K562 (cell line): ENCODE data around the gene REEP6. TPM values are rescaled to one million over a fixed set of nuclear protein-coding genes. Genes with fewer than 3 reads are reported as not detected.

ENCODE experiments used
- ATAC-seq: fragments of 200-7000 bp; cut with Tn5 transposase; 3 replicates; pipeline ENCODE4 v1.9.1; 2020; ENCODE audit warnings: moderate library complexity
- BruUV-seq: library from RNA; stranded (reverse); fragments of 400-500 nt; replicated peaks from 2 replicates; lab custom pipeline; 2021; lab: Mats Ljungman, UMichigan
- CTCF ChIA-PET: fragments of 300-600 bp; formaldehyde crosslinking; extraction: SDS; loops from one replicate; lab custom pipeline; 2021; ENCODE audit warnings: low intra/inter-chr PET ratio; lab: Yijun Ruan, JAX
- POLR2A ChIA-PET: fragments of 300-600, 350-650 bp; sonication (Branson Sonifier 250); formaldehyde crosslinking; extraction: SDS; loops from one replicate; lab custom pipeline; 2021; ENCODE audit warnings: antibody characterized with exemption, inconsistent platforms; lab: Yijun Ruan, JAX
- DNase-seq, 4 experiments: peaks; one replicate each; pipeline versions ENCODE4 v3.0.0 to v3.0.0-alpha.2; 2011 to 2018; ENCODE audit warnings: low spot score in 3 of 4, mixed read lengths in 3 of 4; ENCODE audit errors: extremely low read depth in 1 of 4
- FAIRE-seq: peaks from 2 replicates; lab custom pipeline; 2011; peaks lifted over from hg19 to GRCh38; lab: Jason Lieb, UNC
- H2AFZ ChIP-seq: 2 replicates; pipeline ENCODE4 v1.6.0; 2011; ENCODE audit warnings: low read depth, low read length, control low read depth, inconsistent platforms
- H3K27ac ChIP-seq: fragments of 200-600 bp; 3 replicates; pipeline ENCODE4 v1.8.0; 2011; ENCODE audit warnings: low read depth, mild to moderate bottlenecking, control low read depth, inconsistent platforms, low read length, moderate library complexity, mixed read lengths; ENCODE audit errors: extremely low read depth
- H3K27me3 ChIP-seq, 2 experiments: fragments of 300-600 bp in 1 of 2; 2 replicates in 1 of 2; 3 replicates in 1 of 2; pipeline versions ENCODE4 v1.6.0 to v1.8.0; 2011; ENCODE audit warnings: inconsistent platforms in 2 of 2, low read length in 2 of 2, mild to moderate bottlenecking in 1 of 2, mixed read lengths in 1 of 2, moderate library complexity in 1 of 2; ENCODE audit not compliant: control insufficient read depth in 2 of 2, insufficient read depth in 2 of 2
- H3K36me3 ChIP-seq: fragments of 300-600 bp; 3 replicates; pipeline ENCODE4 v1.8.0; 2011; ENCODE audit warnings: mild to moderate bottlenecking, low read length, inconsistent platforms; ENCODE audit not compliant: control insufficient read depth, insufficient read depth
- H3K4me1 ChIP-seq, 2 experiments: fragments of 200-600 bp in 1 of 2; replicated peaks in 1 of 2; 2 replicates in 1 of 2; 3 replicates in 1 of 2; pipeline versions ENCODE4 v1.5.1 to v1.8.0; 2011; ENCODE audit warnings: inconsistent platforms in 2 of 2, low read length in 2 of 2, mild to moderate bottlenecking in 1 of 2, mixed read lengths in 1 of 2, moderate library complexity in 1 of 2; ENCODE audit not compliant: control insufficient read depth in 2 of 2, insufficient read depth in 2 of 2
- H3K4me2 ChIP-seq: 2 replicates; pipeline ENCODE4 v1.6.1; 2011; ENCODE audit warnings: low read length, control low read depth, inconsistent platforms, mixed read lengths; ENCODE audit not compliant: insufficient read depth
- H3K4me3 ChIP-seq: fragments of 200-600 bp; sonication (generic), shearing (Covaris generic); 2 replicates; pipeline ENCODE4 v1.5.1; 2016; ENCODE audit warnings: control low read depth, inconsistent platforms
- H3K79me2 ChIP-seq: fragments of 200-600 bp; 3 replicates; pipeline ENCODE4 v1.8.0; 2011; ENCODE audit warnings: low read length, inconsistent platforms; ENCODE audit not compliant: control insufficient read depth, insufficient read depth
- H3K9ac ChIP-seq, 2 experiments: 2 replicates each; pipeline versions ENCODE4 v1.6.0 to v1.6.1; 2011; ENCODE audit warnings: low read depth in 2 of 2, low read length in 2 of 2, control low read depth in 1 of 2, inconsistent platforms in 1 of 2, mild to moderate bottlenecking in 1 of 2, mixed read lengths in 1 of 2; ENCODE audit not compliant: insufficient read depth in 1 of 2
- H3K9me1 ChIP-seq: one replicate; pipeline ENCODE4 v1.6.0; 2011; ENCODE audit warnings: inconsistent platforms, mild to moderate bottlenecking, low read length, moderate library complexity; ENCODE audit not compliant: control insufficient read depth, insufficient read depth
- H3K9me3 ChIP-seq: replicated peaks from 2 replicates; pipeline ENCODE4 v1.5.1; 2011; ENCODE audit warnings: low read depth, low read length, inconsistent platforms; ENCODE audit not compliant: control insufficient read depth, insufficient read depth
- H4K20me1 ChIP-seq: replicated peaks from 2 replicates; pipeline ENCODE4 v1.6.1; 2011; ENCODE audit warnings: low read length, inconsistent platforms, mixed read lengths; ENCODE audit not compliant: control insufficient read depth, insufficient read depth
- CTCFL ChIP-seq: IDR thresholded peaks from 2 replicates; pipeline ENCODE4 v1.6.1; 2011; ENCODE audit warnings: borderline replicate concordance, low read depth, mild to moderate bottlenecking, moderate library complexity, low read length; ENCODE audit not compliant: insufficient read depth, poor library complexity, severe bottlenecking
- KDM1A ChIP-seq, 2 experiments: fragments of 450-650 bp; IDR thresholded peaks; 2 replicates each; pipeline ENCODE4 v1.6.1; 2016; ENCODE audit warnings: mild to moderate bottlenecking in 2 of 2
- MTA1 ChIP-seq: fragments of 450-650 bp; IDR thresholded peaks from 2 replicates; pipeline ENCODE4 v1.6.1; 2017; ENCODE audit warnings: borderline replicate concordance
- NCOA6 ChIP-seq: fragments of 450-650 bp; IDR thresholded peaks from 2 replicates; pipeline ENCODE4 v1.6.1; 2017; ENCODE audit warnings: mild to moderate bottlenecking
- RBBP5 ChIP-seq: fragments of 200-600 bp; sonication (generic); IDR thresholded peaks from 2 replicates; pipeline ENCODE4 v1.6.1; 2012; ENCODE audit warnings: borderline replicate concordance, mild to moderate bottlenecking, low read length, control low read depth, inconsistent platforms; ENCODE audit not compliant: insufficient read depth, poor library complexity, severe bottlenecking
- ZBTB40 ChIP-seq, 2 experiments: fragments of 450-650 bp in 1 of 2; sonication (generic) in 1 of 2; formaldehyde crosslinking in 1 of 2; IDR thresholded peaks; 2 replicates each; pipeline versions ENCODE4 v1.7.1 to v1.9.0; 2016 to 2022; ENCODE audit warnings: inconsistent platforms in 1 of 2, mild to moderate bottlenecking in 1 of 2, missing genetic modification reagents in 1 of 2
- WGBS: fragments of 100-300 bp; shearing (Covaris generic); methylation state at CpG from one replicate; pipeline ENCODE4 v1.1.6; 2016; ENCODE audit warnings: low coverage, mixed read lengths; ENCODE audit not compliant: insufficient coverage; ENCODE audit errors: missing lambda C conversion rate; 5-methylcytosine and 5-hydroxymethylcytosine counted together
- in situ Hi-C: fragments of 300-500 bp; cut with MboI; formaldehyde crosslinking; loops from 4 replicates; pipeline ENCODE4 v1.15.0; 2018; ENCODE audit warnings: inconsistent platforms, mixed read lengths
- intact Hi-C: fragments of 100-400 bp; cut with micrococcal nuclease; formaldehyde crosslinking; loops from 2 replicates; pipeline ENCODE4 v1.14.2; 2022
- polyA plus RNA-seq, 8 experiments: library from polyadenylated mRNA; depleted of rRNA in 4 of 8; stranded (reverse) in 5 of 8; unstranded in 3 of 8; fragments of >200 nt; fragmentation: Nextera tagmentation in 2 of 8; fragmentation: Illumina TruSeq in 1 of 8; extraction: Ambion mirVana in 2 of 8; extraction: Trizol in 1 of 8; gene quantifications; 2 replicates each; pipeline versions ENCODE4 v1.2.1 to v1.2.3, GENCODE V29; 2011 to 2014; ENCODE audit warnings: inconsistent platforms in 1 of 8, missing spikeins in 1 of 8
- total RNA-seq, 7 experiments: library from RNA; depleted of rRNA in 6 of 7; stranded (reverse); fragments of >200 nt in 6 of 7; fragmentation: Illumina TruSeq in 2 of 7; extraction: Trizol in 2 of 7; gene quantifications; 2 replicates each; pipeline versions ENCODE4 v1.2.1 to v1.2.3, GENCODE V29; 2011 to 2021; ENCODE audit warnings: low replicate concordance in 1 of 7

The REEP6 gene
- total and polyA plus RNA-seq, 9 of the 15 experiments (the other 6 are each of a cell fraction or from before 2014, with no cell fraction given) = 1.2 to 64.2 (median 12.7) TPM

- in situ Hi-C loops = no loop called here
- ATAC-seq (peak; percentile 76), FAIRE-seq (peak; percentile 11), DNase-seq (peak; percentile 64 to 80 (median 76))
- H4K20me1 ChIP-seq = peaks cover 14% of the 10 kb centered on the region
- CTCF ChIA-PET = interaction anchor here (0.6 kb wide), 1 partner anchor 43 kb away, joined by 3 read pairs; no protein-coding TSS in a partner anchor
- H3K27me3 ChIP-seq = no peaks in the 10 kb centered on the region
- H3K9ac ChIP-seq = peak overlapping the region in 1 of 2 experiments; percentile 32; a peak in 1 of 4 replicates
- H3K4me3 ChIP-seq = no peak overlapping the region
- no peak overlapping the region for H2AFZ ChIP-seq
- intact Hi-C loops = no loop called here
- no peak overlapping the region for H3K27ac ChIP-seq
- 26% methylated on average over 27 of the region's 67 CpGs for WGBS
- H3K36me3 ChIP-seq = peaks cover 13% of the 10 kb centered on the region; the same call in 1 of the 3 replicates
- H3K9me1 ChIP-seq = no peaks in the 10 kb centered on the region
- no TSS peak for BruUV-seq
- peaks cover 26% of the 10 kb centered on the region for H3K79me2 ChIP-seq
- no peaks in the 10 kb centered on the region for H3K9me3 ChIP-seq
- 0 out of 2 replicates have a peak overlapping the region, but pooled peaks have one; percentile 13 for H3K4me2 ChIP-seq
- POLR2A ChIA-PET = interaction anchor here (0.6 to 1.4 kb wide), 3 partner anchors 12 to 50 kb away, joined by 3 to 7 read pairs (median 6); no protein-coding TSS in a partner anchor
- peaks cover 6 to 85% of the 10 kb centered on the region in 2 experiments; a peak in 4 of 5 replicates for H3K4me1 ChIP-seq
- no peak for TF ChIP-seq NCOA6
- peak; percentile 2 for TF ChIP-seq RBBP5
- no peak for TF ChIP-seq CTCFL
- TF ChIP-seq ZBTB40 (IDR thresholded peaks at IDR 0.05) = no peak
- no peak for TF ChIP-seq ZBTB40 (CRISPR knock-in tag; IDR thresholded peaks at IDR 0.05)
- TF ChIP-seq MTA1 = no peak
- TF ChIP-seq KDM1A (IDR thresholded peaks at IDR 0.05) = peak; percentile 88 to 93
Measured at GRCh38 chr19:1470305-1471009, 20.5 kb upstream of the REEP6 start.
